GM18499 (cell line): ENCODE results near the gene SKA2.
"Not testable (repeated sequence)": the region's sequence is repeated elsewhere in the genome, so short reads cannot be mapped to it uniquely, and the experiment has no call there.

ENCODE experiments used
- ATAC-seq: cut with Tn5 transposase; IDR thresholded peaks from one replicate; pipeline ENCODE4 v1.9.1; 2021; ENCODE audit warnings: moderate number of reproducible peaks; ENCODE audit not compliant: insufficient read depth, unreplicated experiment

Gene SKA2, protein sequence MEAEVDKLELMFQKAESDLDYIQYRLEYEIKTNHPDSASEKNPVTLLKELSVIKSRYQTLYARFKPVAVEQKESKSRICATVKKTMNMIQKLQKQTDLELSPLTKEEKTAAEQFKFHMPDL

DNA sequence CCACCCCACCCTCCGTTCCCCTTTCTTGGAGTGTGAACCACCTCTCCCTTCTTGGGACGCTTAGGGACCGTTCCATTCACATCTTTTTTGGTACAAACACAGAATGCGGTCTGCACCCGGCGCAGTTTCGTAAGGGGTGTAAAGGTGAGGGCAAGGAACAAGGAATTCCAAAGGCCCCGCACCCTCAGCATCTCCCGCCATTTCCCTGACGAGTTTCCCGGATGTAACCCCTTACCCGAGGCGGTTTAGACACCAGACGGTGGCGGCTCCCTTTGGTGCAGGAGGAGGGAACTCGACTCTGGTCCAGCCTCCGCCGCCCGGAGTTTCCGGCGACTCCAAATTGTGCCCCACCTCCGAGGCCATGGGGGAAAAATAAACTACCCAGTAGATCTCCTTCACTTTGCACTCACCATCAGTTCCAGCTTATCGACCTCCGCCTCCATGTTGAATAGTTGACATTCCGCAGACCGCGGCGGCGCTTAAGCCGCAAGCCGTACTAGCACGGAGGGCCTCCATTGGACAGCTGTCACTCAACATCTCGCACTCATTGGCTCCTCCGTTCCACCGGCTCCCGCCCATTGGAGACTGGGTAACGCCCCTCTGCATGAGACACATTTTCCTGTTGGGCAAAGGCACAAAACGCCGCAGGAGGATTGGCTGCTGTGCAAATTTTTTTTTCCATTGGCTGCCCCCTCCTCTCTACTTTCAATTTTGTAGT lies at the start of gene SKA2:
Gene SKA2 (minus strand): TSS at position 466 of the 718 bp plus-strand sequence. CDS start 23 bp downstream, at position 443.
- ATAC-seq = peak; percentile 65

DNA sequence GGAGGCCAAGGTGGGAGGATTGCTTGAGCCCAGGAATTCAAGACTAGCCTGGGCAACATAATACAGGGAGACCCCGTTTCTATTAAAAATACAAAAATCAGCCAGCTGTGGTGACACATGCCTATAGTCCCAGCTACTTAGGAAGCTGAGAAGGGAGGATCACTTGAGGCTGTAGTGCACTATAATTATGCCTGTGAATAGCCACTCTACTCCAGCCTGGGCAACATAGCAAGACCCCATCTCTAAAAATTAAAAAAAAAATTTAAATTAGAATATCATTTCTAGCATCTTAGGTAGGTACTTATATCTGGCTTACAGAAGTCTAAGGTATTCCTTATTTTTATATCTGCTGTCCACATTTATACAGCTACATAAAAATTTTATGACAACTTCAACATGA lies 47.3 kb upstream of the SKA2 start:
- ATAC-seq = no peak

DNA sequence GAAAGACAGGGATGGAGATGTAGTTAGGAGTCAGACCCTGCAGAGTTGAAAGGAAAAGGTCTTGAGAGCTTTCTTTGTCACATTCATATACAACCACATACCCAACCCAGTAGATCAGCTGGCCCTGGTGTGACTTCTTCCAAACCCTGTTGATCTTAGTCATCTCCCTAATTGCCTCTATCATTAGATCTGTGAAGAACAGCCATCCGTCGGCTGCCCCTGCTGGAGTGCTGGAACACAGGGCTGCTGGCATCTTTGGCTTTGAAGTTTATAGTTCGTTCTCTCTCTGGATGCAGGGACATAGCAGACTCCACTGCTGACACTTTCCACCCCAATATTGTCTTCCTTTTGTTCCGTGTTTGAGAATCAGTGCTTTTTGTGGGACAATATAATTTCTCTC lies 44.4 kb upstream of the SKA2 start:
- no peak for ATAC-seq

DNA sequence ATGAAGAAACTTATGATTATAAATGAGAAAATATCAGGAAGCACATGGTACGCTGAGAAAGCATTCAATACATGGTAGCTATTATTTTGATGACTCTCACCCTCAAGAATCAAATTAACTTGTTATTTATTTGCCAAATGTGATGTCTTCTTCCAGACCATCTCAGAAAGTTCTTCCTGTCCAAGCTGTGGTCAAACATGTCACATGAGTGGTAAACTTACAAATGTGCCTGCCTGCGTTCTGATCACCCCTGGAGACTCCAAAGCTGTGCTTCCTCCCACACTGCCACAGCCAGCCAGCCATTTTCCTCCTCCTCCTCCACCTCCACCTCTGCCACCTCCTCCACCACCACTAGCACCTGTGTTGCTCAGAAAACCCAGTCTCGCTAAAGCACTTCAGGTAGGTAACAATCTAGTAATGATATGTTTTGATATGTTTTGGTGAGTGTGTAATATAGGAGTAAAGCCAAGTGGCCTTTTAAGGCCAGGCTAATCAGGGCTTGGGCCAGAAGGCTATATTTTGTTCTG lies 38.4 kb upstream of the SKA2 start:
- no peak for ATAC-seq

DNA sequence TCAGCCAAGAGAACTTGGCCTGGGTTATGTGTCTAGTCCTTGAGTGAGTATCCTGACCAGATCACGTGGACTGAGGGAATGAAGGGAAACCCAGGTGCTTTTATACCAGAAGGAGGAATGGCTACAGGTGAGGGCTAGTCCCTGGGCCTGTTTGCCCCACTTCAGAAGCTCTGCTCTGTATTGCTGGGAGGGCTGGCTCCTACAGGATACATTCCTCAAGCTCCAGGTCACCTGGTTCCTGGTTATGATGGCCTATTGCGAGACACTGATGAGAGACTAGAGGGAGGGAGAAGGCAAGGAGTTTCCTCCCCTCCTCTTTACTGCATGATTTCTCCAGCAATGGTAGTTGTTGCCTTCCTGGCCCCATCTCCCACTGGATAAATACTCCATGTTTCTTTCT lies 35.8 kb upstream of the SKA2 start:
- ATAC-seq = no peak

DNA sequence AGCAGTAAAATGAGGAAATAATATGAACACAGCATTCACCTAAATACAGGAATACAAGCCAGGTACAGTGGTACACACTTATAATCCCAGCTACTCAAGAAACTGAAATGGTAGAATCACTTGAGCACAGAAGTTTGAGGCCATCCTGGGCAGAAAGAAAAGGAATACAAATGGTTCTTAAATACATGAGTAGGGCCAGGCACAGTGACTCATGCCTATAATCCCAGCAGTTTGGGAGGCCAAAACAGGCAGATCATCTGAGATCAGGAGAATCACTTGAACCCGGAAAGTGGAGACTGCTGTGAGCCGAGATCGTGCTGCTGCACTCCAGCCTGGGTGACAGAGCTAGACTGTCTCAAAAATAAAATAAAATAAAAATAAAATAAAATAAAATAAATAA lies 31.9 kb upstream of the SKA2 start:
- no peak for ATAC-seq

DNA sequence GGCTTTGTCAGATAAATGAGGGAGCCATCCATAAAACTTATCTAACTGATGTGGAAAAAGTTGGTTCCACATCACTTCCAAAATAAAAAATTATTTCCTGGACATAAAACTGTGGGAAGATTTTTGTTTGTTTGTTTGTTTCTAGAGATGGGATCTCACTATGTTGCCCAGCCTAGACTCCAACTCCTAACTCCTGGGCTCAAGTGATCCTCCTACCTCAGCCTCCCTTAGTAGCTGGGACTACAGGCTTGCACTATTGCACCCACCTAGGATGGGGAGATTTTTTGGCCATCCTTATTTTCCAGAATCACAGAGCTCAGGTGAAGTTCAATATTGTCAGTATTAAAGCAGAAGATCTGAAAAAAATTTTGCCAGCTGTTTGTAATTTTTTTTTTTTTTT lies 31.0 kb upstream of the SKA2 start:
- ATAC-seq = no peak

DNA sequence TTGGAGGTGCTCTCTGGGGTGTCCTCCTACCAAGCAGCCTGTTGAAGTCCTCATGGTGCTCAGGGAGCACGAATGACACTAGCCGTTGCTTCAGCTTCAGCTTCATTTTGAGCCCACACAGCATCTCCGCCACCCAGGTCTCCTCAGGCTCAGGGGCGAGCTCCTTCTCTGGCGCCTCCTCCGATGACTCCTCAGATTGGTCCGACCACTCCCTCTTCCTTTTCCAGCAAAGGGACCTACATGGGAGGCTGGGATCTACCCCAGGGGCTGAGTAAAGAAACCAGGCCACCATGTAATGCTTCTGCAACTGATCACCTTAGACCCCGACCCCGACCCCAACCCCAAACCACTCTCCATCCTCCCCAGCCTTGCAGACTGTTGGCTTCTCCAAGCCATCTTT lies 26.5 kb upstream of the SKA2 start:
- no peak for ATAC-seq

DNA sequence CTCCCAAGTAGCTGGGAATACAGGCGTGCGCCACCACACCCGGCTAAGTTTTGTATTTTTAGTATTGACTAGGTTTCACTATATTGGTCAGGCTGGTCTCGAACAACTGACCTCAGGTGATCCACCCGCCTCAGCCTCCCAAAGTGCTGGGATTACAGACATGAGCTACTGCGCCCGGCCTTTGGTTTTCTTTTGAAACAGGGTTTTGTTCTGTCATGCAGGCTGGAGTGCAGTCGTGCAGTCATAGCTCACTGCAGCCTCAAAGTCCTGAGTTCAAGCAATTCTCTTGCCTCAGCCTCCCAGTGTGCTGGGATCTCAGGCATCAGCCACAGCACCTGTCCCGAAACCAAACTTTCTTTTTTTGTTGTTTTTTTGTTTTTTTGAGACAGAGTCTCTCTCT lies 25.6 kb upstream of the SKA2 start:
- ATAC-seq = no peak

DNA sequence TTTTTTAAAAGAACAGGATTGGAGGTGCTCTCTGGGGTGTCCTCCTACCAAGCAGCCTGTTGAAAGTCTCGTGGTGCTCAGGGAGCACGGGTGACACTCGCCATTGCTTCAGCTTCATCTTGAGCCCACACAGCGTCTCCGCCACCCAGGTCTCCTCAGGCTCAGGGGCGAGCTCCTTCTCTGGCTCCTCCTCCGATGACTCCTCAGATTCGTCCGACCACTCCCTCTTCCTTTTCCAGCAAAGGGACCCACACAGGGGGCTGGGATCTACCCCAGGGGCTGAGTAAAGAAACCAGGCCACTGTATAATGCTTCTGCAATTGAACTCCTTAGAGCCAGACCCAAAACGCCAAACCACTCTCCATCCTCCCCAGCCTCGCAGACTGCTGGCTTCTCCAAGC lies 24.6 kb upstream of the SKA2 start:
- ATAC-seq = not testable (repeated sequence)

DNA sequence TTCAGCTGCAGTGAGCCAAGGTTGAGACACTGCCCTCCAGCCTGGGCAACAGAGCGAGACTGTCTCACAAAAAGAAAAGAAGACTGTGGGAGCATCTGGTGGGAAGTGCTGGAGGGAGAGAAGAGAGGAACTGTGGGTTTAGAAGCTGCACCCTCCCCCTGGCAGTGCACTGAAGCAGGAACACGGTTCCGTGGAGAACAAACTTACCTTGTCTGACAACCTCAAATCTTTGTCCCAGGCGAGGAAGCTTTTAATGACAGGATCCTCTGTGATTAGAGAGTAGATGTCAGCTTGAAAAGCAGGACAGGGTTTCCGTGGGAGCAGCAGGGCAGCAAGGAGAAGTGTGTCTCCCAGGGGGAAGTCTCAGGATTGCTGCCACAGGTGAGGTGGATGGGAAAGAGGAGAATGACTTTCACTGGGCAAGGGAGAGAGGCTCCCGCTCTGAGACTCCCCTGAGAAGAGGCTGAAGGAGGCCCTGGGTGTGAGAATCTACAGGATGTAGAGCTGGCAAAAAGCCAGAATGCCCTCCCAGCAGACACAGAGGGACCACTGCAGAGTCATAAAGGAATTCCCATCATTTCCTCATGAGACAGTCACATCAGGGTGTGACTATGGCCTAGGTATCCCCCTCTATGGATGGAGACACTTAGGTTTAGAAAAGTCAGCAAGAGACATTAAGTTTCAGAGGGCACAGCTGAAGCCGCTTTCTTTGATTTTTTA lies 23.4 kb upstream of the SKA2 start:
- ATAC-seq = no peak

DNA sequence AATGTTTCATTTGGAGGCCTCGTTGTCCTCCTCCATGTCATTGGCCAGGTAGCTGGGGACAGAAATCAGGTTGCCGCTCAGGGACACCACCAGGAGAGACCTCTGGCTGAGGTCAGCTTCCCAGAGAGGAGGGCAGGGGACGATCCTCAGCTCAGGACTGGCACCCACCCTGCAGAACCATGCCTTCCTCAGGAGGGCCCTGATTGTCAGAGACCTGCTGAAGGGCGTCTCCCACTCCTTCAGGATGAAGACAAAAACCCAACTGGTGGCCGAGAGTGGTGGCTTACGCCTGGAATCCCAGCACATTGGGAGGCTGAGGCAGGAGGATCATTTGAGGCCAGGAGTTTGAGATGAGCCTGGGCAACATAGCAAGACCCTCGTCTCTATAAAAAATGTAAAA lies 20.1 kb upstream of the SKA2 start:
- no peak for ATAC-seq

DNA sequence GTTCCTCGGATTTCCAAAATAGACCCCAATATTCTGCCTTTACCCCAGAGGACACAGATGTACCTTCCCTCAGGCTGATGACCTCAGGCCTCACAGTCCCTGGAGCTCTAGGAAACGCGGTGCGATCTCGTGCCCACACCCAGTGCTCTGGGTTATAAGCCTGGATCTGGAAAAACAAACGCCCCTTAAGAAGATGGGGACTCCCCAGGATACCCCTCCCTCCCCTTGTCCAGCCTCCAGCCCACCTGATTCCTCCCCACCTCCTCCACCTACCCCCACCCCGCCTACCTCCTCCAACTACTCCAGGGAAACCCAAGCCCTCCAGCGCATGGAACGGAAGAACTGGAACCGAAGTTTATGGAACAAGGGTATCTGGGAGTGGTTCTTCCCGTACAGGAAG lies 19.7 kb upstream of the SKA2 start:
- ATAC-seq = no peak

DNA sequence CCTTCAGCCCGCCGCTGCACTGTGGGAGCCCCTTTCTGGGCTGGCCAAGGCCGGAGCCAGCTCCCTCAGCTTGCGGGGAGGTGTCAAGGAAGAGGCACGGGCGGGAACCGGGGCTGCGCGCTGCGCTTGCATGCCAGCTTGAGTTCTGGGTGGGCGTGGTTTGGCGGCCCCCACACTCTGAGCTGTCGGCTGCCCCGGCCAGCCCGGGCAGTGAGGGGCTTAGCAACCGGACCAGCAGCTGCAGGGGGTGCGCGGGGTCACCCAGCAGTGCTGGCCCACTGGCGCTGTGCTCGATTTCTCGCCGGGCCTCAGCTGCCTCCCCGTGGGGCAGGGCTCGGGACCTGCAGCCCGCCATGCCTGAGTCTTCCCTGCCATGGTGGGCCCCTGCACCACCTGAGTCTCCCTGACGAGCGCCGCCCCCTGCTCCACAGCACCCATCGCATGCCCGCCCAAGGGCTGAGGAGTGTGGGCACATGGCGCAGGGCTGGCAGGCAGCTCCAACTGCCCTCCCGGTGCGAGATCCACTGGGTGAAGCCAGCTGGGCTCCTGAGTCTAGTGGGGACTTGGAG lies 17.5 kb upstream of the SKA2 start:
- no peak for ATAC-seq

DNA sequence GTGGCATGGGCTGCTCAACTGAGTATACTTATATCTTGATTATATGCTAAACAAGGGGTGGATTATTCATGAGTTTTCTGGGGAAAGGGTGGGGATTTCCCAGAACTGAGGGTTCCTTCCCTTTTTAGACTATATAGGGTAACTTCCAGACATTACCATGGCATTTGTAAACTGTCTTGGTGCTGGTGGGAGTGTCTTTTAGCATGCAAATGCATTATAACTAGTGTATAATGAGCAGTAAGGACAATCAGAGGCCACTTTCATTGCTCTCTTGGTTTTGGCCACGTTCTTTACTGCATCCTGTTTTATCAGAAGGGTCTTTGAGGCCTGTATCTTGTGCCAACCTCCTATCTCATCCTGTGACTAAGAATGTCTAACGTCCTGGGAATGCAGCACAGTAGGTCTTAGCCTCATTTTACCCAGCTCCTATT lies 12.6 kb upstream of the SKA2 start:
- ATAC-seq = no peak

DNA sequence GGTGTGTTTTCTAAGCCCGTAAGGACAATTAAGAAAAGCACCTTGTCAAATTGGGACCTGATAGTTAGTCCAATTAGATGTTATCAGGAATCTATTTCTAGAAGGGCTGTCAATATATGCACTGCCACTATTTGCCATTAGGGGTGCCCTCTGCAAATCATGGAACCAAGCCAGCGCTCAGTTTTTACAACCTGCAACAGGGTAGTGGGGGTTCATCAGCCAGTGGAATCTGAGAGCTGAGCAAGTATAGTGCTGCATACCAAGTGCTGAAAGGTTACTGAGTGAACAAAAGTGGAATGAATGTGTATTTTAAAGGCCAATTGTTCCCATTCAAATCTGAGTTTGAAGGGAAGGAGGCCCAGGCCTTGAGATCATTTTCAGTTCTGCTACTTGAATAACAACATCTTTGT lies 11.0 kb upstream of the SKA2 start:
- ATAC-seq = no peak

DNA sequence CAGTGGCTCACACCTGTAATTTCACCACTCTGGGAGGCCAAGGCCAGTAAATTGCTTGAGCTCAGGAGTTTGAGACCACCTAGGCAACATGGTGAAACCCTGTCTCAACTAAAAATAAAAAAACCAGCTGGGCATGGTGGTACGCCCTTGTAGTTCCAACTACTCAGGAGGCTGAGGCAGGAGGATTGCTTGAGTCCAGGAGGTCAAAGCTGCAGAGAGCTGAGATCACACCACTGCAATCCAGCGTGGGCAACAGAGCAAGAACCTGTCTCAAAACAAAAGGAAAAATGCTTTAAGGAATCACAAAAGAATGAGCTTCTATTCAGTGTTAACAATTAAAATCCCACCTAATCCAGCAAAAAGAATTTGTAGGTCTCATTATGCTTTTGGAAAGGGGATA lies 6.5 kb upstream of the SKA2 start:
- no peak for ATAC-seq

DNA sequence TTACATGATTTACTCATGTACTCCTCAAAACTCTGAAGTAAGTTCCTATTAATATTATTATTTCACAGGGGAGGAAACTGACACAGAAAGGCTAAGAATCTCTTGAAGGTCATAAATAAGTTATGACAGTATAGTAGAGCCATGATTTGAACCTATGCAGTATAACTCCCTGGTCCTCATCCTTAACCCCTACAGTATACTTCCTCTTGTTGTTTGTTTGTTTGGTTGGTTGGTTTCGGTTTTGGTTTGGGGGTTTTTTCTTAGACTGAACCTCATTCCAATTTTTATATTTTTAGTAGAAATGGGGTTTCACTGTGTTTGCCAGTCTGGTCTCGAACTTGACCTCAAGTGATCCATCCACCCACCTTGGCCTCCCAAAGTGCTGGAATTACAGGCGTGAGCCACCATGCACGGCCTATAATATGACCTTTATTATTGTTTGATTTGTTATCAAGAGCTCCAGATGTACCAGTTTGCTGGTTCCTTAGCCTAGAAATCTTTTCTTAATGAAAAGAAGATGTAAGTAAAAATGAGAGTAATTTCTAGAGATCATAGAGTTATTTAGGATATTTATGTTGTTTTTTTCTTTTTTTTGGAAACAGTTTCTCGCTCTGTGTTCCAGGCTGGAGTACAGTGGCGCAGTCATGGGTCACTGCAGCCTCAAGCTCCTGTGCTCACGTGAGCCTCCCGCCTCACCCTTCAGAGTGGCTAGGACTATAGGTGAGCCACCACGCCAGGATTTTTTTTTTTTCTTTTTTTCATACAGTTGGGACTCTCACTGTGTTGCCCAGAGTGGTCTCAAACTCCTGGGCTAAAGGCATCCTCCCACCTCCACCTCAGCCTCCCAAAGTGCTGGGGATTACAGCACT lies 5.4 kb upstream of the SKA2 start:
- ATAC-seq = no peak

DNA sequence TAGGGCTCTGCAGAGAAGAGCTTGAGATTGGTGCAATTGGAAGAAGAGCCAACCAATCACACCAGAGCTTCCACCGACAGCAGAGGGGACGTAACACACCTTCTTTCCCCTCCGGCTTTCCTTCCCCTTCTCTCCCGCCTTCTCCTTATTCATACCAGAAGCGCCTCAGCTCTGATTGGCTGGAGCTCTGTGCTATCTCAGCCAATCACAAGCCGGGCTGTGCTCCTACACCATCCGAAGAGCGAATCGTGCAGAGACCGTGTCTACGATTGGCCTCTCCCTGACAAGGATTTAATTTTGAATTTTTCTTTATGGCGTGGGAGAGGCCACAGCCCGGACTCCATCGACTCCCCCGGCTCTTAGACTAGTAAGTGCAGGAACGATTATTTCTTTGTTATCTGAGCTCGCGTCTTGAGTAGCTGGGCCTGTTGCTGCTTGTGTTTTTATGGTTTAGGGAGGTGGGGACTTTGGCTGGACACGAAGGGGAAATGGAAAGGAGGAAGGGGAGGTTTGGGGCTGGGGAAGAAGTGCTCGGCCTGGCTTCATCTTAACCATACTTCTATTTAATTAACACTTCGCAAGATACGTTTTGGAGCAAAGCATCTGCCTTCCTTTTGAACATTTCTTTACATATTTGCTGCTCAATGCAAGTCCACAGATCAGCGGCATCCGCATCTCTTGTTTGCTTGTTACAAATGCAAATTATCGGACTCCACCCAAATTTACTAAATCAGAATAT lies 622 bp upstream of the SKA2 start, which contains the start of gene PRR11:
Gene PRR11 (plus strand): TSS at position 308 of the 739 bp plus-strand sequence. CDS start 14,007 bp downstream, outside the sequence.
- ATAC-seq = peak; percentile 79
